WERI-Rb-1 (cell line): Measurements from ENCODE around the gene AGO3.

Source experiments
- DNase-seq: peaks from one replicate; pipeline ENCODE4 v3.0.0-alpha.2; 2020
- H3K27ac ChIP-seq: fragments of 250-450 bp; sonication (Bioruptor Pico); 2 replicates; pipeline ENCODE4 v1.5.1; 2020; ENCODE audit warnings: mild to moderate bottlenecking, moderate library complexity
- H3K27me3 ChIP-seq: fragments of 250-450 bp; sonication (Bioruptor Pico); 2 replicates; pipeline ENCODE4 v1.5.1; 2021; ENCODE audit warnings: mild to moderate bottlenecking, low read depth, moderate library complexity; ENCODE audit not compliant: insufficient read depth, severe bottlenecking
- H3K36me3 ChIP-seq: fragments of 250-450 bp; sonication (Bioruptor Pico); 2 replicates; pipeline ENCODE4 v1.5.1; 2020; ENCODE audit warnings: mild to moderate bottlenecking, moderate library complexity
- H3K4me3 ChIP-seq: 2 replicates; pipeline ENCODE4 v1.5.1; 2011; ENCODE audit warnings: low read depth, mild to moderate bottlenecking, control low read depth, low read length
- H3K9me3 ChIP-seq: fragments of 250-450 bp; sonication (Bioruptor Pico); 2 replicates; pipeline ENCODE4 v1.5.1; 2021; ENCODE audit warnings: mild to moderate bottlenecking, moderate library complexity; ENCODE audit not compliant: severe bottlenecking
- CTCF ChIP-seq: IDR thresholded peaks from 2 replicates; pipeline ENCODE4 v1.5.1; 2011; ENCODE audit warnings: low read depth, mild to moderate bottlenecking, control low read depth, inconsistent platforms, low read length

Gene AGO3

DNA sequence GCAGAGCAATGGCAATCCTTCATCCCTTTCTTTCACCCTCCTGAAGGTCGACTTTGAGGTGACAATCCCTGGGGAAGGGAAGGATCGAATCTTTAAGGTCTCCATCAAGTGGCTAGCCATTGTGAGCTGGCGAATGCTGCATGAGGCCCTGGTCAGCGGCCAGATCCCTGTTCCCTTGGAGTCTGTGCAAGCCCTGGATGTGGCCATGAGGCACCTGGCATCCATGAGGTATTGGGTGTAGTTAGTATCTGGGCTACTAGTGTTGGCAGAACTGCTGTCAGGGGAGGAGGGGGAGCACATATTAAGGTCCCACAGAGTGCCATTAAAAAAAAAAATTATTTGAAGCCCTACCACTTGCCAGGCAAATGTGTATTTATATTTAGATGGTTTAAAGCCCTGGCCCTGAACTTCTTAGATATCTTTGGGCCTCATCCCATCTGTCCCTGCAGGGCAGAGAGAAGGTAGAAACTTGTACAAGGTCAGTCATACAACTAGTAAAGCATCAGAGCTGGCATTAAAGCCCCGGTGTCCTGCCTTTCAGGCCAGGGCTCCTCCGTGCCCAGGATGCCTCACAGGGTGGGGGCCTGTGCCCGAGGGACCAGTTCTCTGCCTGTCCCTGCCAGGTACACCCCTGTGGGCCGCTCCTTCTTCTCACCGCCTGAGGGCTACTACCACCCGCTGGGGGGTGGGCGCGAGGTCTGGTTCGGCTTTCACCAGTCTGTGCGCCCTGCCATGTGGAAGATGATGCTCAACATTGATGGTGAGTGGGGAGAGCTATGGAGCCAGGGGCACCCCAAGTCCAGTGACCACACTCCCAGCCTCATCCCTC lies 37.6 kb upstream of the AGO3 start:
- no peaks in the 10 kb centered on the region for H3K9me3 ChIP-seq
- H3K4me3 ChIP-seq: no peak overlapping the region
- peaks cover 98% of the 10 kb centered on the region for H3K36me3 ChIP-seq
- DNase-seq: no peak
- H3K27ac ChIP-seq: no peak overlapping the region
- no peaks in the 10 kb centered on the region for H3K27me3 ChIP-seq
- TF ChIP-seq CTCF: no peak

GRCh38 chr1:35894183-35894582 lies 36.7 kb upstream of the AGO3 start:
- H3K36me3 ChIP-seq: peaks cover 100% of the 10 kb centered on the region
- TF ChIP-seq CTCF: no peak
- no peak overlapping the region for H3K4me3 ChIP-seq
- DNase-seq: no peak
- no peaks in the 10 kb centered on the region for H3K27me3 ChIP-seq
- no peaks in the 10 kb centered on the region for H3K9me3 ChIP-seq
- no peak overlapping the region for H3K27ac ChIP-seq

GRCh38 chr1:35894656-35895055 lies 36.2 kb upstream of the AGO3 start:
- Histone ChIP-seq H3K27ac (no peak overlapping the region), H3K27me3 (no peaks in the 10 kb centered on the region), H3K4me3 (no peak overlapping the region), H3K9me3 (no peaks in the 10 kb centered on the region), H3K36me3 (peaks cover 98% of the 10 kb centered on the region)
- DNase-seq: no peak
- no peak for TF ChIP-seq CTCF

GRCh38 chr1:35899941-35900340 lies 31.0 kb upstream of the AGO3 start:
- no peaks in the 10 kb centered on the region for H3K9me3 ChIP-seq
- H3K27ac ChIP-seq: no peak overlapping the region
- TF ChIP-seq CTCF: peak; percentile 44
- peaks cover 87% of the 10 kb centered on the region for H3K36me3 ChIP-seq
- H3K4me3 ChIP-seq: no peak overlapping the region
- DNase-seq: no peak
- H3K27me3 ChIP-seq: no peaks in the 10 kb centered on the region

- Histone ChIP-seq H3K9me3 (no peaks in the 10 kb centered on the region), H3K4me3 (no peak overlapping the region), H3K36me3 (peaks cover 86% of the 10 kb centered on the region), H3K27ac (no peak overlapping the region), H3K27me3 (no peaks in the 10 kb centered on the region)
- no peak for TF ChIP-seq CTCF
- DNase-seq: no peak
Measured at GRCh38 chr1:35901235-35901634, 29.7 kb upstream of the AGO3 start.

GRCh38 chr1:35902671-35903070 lies 28.2 kb upstream of the AGO3 start:
- no peaks in the 10 kb centered on the region for H3K9me3 ChIP-seq
- no peak overlapping the region for H3K27ac ChIP-seq
- H3K36me3 ChIP-seq: peaks cover 86% of the 10 kb centered on the region
- H3K4me3 ChIP-seq: no peak overlapping the region
- TF ChIP-seq CTCF: no peak
- no peaks in the 10 kb centered on the region for H3K27me3 ChIP-seq
- no peak for DNase-seq
